ENCODE measurements around the gene LCE1D.

LCE1D gene

DNA sequence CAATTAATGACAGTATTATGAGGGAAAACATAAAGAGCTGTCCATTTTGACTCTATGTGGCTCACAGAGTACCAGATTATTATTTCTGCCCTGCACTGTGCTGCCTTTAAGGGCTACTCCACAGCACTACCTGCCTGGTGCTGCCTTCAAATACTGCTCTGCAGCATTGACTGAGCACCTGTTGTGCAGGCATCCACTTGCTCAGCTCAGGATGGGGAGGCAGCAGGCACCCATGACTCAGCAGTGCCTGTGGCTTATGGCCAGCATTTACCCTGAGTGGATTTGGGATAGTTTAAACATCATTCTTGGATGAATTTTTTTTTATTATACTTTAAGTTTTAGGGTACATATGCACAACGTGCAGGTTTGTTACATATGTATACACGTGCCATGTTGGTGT, 39.6 kb upstream of the LCE1D start:
- Histone ChIP-seq H2BK5ac (ENCODE audit: low read depth, low read length, poor library complexity, severe bottlenecking) (no peak overlapping the region), H3K4me2 (ENCODE audit: low read length, poor library complexity, severe bottlenecking) (no peak overlapping the region), H3K4me1 (ENCODE audit: control insufficient read depth, insufficient read depth, low read depth, low read length) (no peaks in the 10 kb centered on the region), H3K27ac (ENCODE audit: low read length, poor library complexity, severe bottlenecking) (no peak overlapping the region), H3K9ac (ENCODE audit: low read length) (no peak overlapping the region), H3K79me1 (replicated peaks; ENCODE audit: low read length, poor library complexity, severe bottlenecking) (no peaks in the 10 kb centered on the region), H2AFZ (ENCODE audit: low read depth, low read length) (no peak overlapping the region), H3K36me3 (ENCODE audit: control insufficient read depth in 1 of 2, insufficient read depth in 2 of 2, low read depth in 1 of 2, low read length in 2 of 2) (no peaks in the 10 kb centered on the region), H2BK15ac (ENCODE audit: low read depth, poor library complexity, severe bottlenecking) (no peak overlapping the region), H3K4ac (ENCODE audit: low read depth in 1 of 2, low read length in 2 of 2) (no peak overlapping the region), H3K18ac (ENCODE audit: low read depth in 1 of 2, low read length in 2 of 2) (no peak overlapping the region), H3K14ac (ENCODE audit: low read length in 2 of 2) (no peak overlapping the region), H2BK120ac (ENCODE audit: low read depth, low read length) (no peak overlapping the region), H3K23ac (ENCODE audit: low read length in 2 of 2) (no peak overlapping the region), H3K27me3 (ENCODE audit: control insufficient read depth in 1 of 2, insufficient read depth in 1 of 2, low read length in 2 of 2) (no peaks in the 10 kb centered on the region), H3K9me3 (ENCODE audit: control insufficient read depth, low read length) (no peaks in the 10 kb centered on the region), H2AK5ac (ENCODE audit: low read length, severe bottlenecking) (no peak overlapping the region), H3K4me3 (ENCODE audit: insufficient read depth in 1 of 2, low read depth in 1 of 2, low read length in 2 of 2) (no peak overlapping the region), H4K91ac (ENCODE audit: low read length) (no peak overlapping the region), H2BK12ac (ENCODE audit: low read length in 2 of 2) (no peak overlapping the region), H4K8ac (ENCODE audit: low read length) (no peak overlapping the region)
- WGBS, result 33% methylated on average over 1 of the region's 2 CpGs
- DNase-seq, result no peak

DNA sequence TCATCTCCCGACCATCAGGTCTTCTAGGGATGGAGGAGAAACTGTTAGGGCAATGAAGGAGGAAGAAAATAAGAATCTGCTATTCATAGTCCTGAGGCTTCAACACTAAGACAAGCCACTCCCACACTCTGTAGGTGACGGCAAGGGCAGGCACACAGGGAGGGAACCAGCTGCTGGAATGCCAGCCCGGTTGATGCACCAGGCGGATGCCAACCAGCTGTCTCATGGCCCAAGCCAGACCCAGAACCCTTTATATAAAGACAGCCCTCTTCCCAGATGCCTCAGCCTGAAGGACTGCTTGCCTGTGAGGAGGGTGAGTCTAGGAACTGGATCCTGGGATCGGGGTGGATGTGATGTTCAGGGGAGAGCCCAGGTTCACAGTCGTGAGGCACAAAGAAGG, 38.8 kb upstream of the LCE1D start, which contains the start of gene KPRP:
Gene KPRP, plus strand, starts transcription at position 279 of the 400 bp plus-strand sequence. CDS start 1,564 bp downstream, outside the sequence.
- Histone ChIP-seq H2BK120ac (ENCODE audit: low read depth, low read length) (no peak within 1 kb of the TSS), H4K8ac (ENCODE audit: low read length) (no peak within 1 kb of the TSS), H3K4me3 (ENCODE audit: insufficient read depth in 1 of 2, low read depth in 1 of 2, low read length in 2 of 2) (no peak within 1 kb of the TSS), H3K14ac (ENCODE audit: low read length in 2 of 2) (no peak within 1 kb of the TSS), H2BK12ac (ENCODE audit: low read length in 2 of 2) (no peak within 1 kb of the TSS), H3K9me3 (ENCODE audit: control insufficient read depth, low read length) (no peaks in the 10 kb centered on the region), H3K27ac (ENCODE audit: low read length, poor library complexity, severe bottlenecking) (no peak within 1 kb of the TSS), H3K18ac (ENCODE audit: low read depth in 1 of 2, low read length in 2 of 2) (no peak within 1 kb of the TSS), H3K9ac (ENCODE audit: low read length) (no peak within 1 kb of the TSS), H3K36me3 (ENCODE audit: control insufficient read depth in 1 of 2, insufficient read depth in 2 of 2, low read depth in 1 of 2, low read length in 2 of 2) (no peaks in the 10 kb centered on the region), H4K91ac (ENCODE audit: low read length) (no peak within 1 kb of the TSS), H2AFZ (ENCODE audit: low read depth, low read length) (no peak within 1 kb of the TSS), H3K4me2 (ENCODE audit: low read length, poor library complexity, severe bottlenecking) (no peak within 1 kb of the TSS), H3K23ac (ENCODE audit: low read length in 2 of 2) (no peak within 1 kb of the TSS), H3K4me1 (ENCODE audit: control insufficient read depth, insufficient read depth, low read depth, low read length) (no peaks in the 10 kb centered on the region), H2AK5ac (ENCODE audit: low read length, severe bottlenecking) (no peak within 1 kb of the TSS), H3K4ac (ENCODE audit: low read depth in 1 of 2, low read length in 2 of 2) (no peak within 1 kb of the TSS), H3K27me3 (ENCODE audit: control insufficient read depth in 1 of 2, insufficient read depth in 1 of 2, low read length in 2 of 2) (no peaks in the 10 kb centered on the region), H2BK15ac (ENCODE audit: low read depth, poor library complexity, severe bottlenecking) (no peak within 1 kb of the TSS), H2BK5ac (ENCODE audit: low read depth, low read length, poor library complexity, severe bottlenecking) (no peak within 1 kb of the TSS), H3K79me1 (replicated peaks; ENCODE audit: low read length, poor library complexity, severe bottlenecking) (no peaks in the 10 kb centered on the region)
- no peak for DNase-seq
- WGBS, result 82% methylated on average over 3 of the region's 6 CpGs

DNA sequence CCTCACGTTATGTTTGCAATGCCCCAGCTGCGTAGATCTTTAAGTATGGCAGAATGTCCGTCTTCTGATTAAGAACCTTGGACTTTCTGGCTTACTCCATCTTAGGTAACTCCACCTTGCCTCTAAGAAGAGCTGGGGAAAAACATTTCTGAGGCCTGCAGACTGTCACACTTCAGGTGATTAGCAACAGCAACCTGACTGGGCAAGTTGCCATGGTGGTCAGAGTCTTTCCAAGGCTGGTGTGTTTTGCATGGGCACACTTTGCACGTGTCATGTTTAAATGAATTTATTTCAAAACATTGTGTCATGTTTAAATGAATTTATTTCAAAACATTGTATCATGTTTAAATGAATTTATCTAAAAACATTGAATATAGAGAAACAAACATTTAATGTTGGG, 37.9 kb upstream of the LCE1D start:
- H3K4ac ChIP-seq (ENCODE audit: low read depth in 1 of 2, low read length in 2 of 2), result no peak overlapping the region
- 56% methylated on average over 3 of the region's 4 CpGs for WGBS
- no peak overlapping the region for H2BK120ac ChIP-seq (ENCODE audit: low read depth, low read length)
- H3K9ac ChIP-seq (ENCODE audit: low read length), result no peak overlapping the region
- H4K8ac ChIP-seq (ENCODE audit: low read length), result no peak overlapping the region
- no peak overlapping the region for H2AK5ac ChIP-seq (ENCODE audit: low read length, severe bottlenecking)
- H3K18ac ChIP-seq (ENCODE audit: low read depth in 1 of 2, low read length in 2 of 2), result no peak overlapping the region
- H3K79me1 ChIP-seq (replicated peaks; ENCODE audit: low read length, poor library complexity, severe bottlenecking), result no peaks in the 10 kb centered on the region
- no peak overlapping the region for H2AFZ ChIP-seq (ENCODE audit: low read depth, low read length)
- no peaks in the 10 kb centered on the region for H3K9me3 ChIP-seq (ENCODE audit: control insufficient read depth, low read length)
- H2BK12ac ChIP-seq (ENCODE audit: low read length in 2 of 2), result no peak overlapping the region
- H3K23ac ChIP-seq (ENCODE audit: low read length in 2 of 2), result no peak overlapping the region
- H3K27me3 ChIP-seq (ENCODE audit: control insufficient read depth in 1 of 2, insufficient read depth in 1 of 2, low read length in 2 of 2), result no peaks in the 10 kb centered on the region
- H3K4me1 ChIP-seq (ENCODE audit: control insufficient read depth, insufficient read depth, low read depth, low read length), result no peaks in the 10 kb centered on the region
- no peaks in the 10 kb centered on the region for H3K36me3 ChIP-seq (ENCODE audit: control insufficient read depth in 1 of 2, insufficient read depth in 2 of 2, low read depth in 1 of 2, low read length in 2 of 2)
- no peak overlapping the region for H4K91ac ChIP-seq (ENCODE audit: low read length)
- H2BK15ac ChIP-seq (ENCODE audit: low read depth, poor library complexity, severe bottlenecking), result no peak overlapping the region
- no peak overlapping the region for H3K4me3 ChIP-seq (ENCODE audit: insufficient read depth in 1 of 2, low read depth in 1 of 2, low read length in 2 of 2)
- no peak overlapping the region for H3K27ac ChIP-seq (ENCODE audit: low read length, poor library complexity, severe bottlenecking)
- DNase-seq, result no peak
- H3K14ac ChIP-seq (ENCODE audit: low read length in 2 of 2), result no peak overlapping the region
- H2BK5ac ChIP-seq (ENCODE audit: low read depth, low read length, poor library complexity, severe bottlenecking), result no peak overlapping the region
- H3K4me2 ChIP-seq (ENCODE audit: low read length, poor library complexity, severe bottlenecking), result no peak overlapping the region

DNA sequence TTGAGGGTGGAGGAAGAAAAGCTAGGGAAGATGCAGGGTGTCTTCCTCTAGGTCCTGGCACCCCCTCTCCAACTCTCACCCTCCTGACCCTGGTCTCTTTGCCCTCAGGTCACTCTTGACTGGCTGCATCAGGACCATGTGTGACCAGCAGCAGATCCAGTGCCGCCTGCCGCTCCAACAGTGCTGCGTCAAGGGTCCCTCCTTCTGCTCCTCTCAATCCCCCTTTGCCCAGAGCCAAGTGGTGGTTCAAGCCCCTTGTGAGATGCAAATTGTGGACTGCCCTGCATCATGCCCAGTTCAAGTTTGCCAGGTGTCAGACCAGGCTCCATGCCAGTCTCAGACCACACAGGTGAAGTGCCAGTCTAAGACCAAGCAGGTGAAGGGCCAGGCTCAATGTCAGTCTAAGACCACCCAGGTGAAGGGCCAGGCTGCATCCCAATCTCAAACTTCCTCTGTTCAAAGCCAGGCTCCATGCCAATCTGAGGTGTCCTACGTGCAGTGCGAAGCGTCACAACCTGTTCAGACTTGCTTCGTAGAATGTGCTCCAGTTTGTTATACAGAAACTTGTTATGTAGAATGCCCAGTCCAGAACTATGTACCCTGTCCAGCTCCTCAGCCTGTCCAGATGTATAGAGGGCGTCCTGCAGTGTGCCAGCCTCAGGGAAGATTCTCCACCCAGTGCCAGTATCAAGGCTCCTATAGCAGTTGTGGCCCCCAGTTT, 36.9 kb upstream of the LCE1D start:
- no peak overlapping the region for H3K23ac ChIP-seq (ENCODE audit: low read length in 2 of 2)
- no peak overlapping the region for H3K4me3 ChIP-seq (ENCODE audit: insufficient read depth in 1 of 2, low read depth in 1 of 2, low read length in 2 of 2)
- no peak overlapping the region for H2AK5ac ChIP-seq (ENCODE audit: low read length, severe bottlenecking)
- H3K36me3 ChIP-seq (ENCODE audit: control insufficient read depth in 1 of 2, insufficient read depth in 2 of 2, low read depth in 1 of 2, low read length in 2 of 2), result no peaks in the 10 kb centered on the region
- H2BK5ac ChIP-seq (ENCODE audit: low read depth, low read length, poor library complexity, severe bottlenecking), result no peak overlapping the region
- no peak overlapping the region for H2BK15ac ChIP-seq (ENCODE audit: low read depth, poor library complexity, severe bottlenecking)
- no peak overlapping the region for H3K4ac ChIP-seq (ENCODE audit: low read depth in 1 of 2, low read length in 2 of 2)
- no peak overlapping the region for H2BK120ac ChIP-seq (ENCODE audit: low read depth, low read length)
- no peak overlapping the region for H3K18ac ChIP-seq (ENCODE audit: low read depth in 1 of 2, low read length in 2 of 2)
- H3K9me3 ChIP-seq (ENCODE audit: control insufficient read depth, low read length), result no peaks in the 10 kb centered on the region
- H3K4me1 ChIP-seq (ENCODE audit: control insufficient read depth, insufficient read depth, low read depth, low read length), result no peaks in the 10 kb centered on the region
- H2AFZ ChIP-seq (ENCODE audit: low read depth, low read length), result no peak overlapping the region
- no peak overlapping the region for H3K4me2 ChIP-seq (ENCODE audit: low read length, poor library complexity, severe bottlenecking)
- no peak for DNase-seq
- no peak overlapping the region for H3K14ac ChIP-seq (ENCODE audit: low read length in 2 of 2)
- no peak overlapping the region for H4K91ac ChIP-seq (ENCODE audit: low read length)
- H2BK12ac ChIP-seq (ENCODE audit: low read length in 2 of 2), result no peak overlapping the region
- H3K79me1 ChIP-seq (replicated peaks; ENCODE audit: low read length, poor library complexity, severe bottlenecking), result no peaks in the 10 kb centered on the region
- H3K27ac ChIP-seq (ENCODE audit: low read length, poor library complexity, severe bottlenecking), result no peak overlapping the region
- no peak overlapping the region for H4K8ac ChIP-seq (ENCODE audit: low read length)
- no peak overlapping the region for H3K9ac ChIP-seq (ENCODE audit: low read length)
- 76% methylated on average over 8 of the region's 8 CpGs for WGBS
- H3K27me3 ChIP-seq (ENCODE audit: control insufficient read depth in 1 of 2, insufficient read depth in 1 of 2, low read length in 2 of 2), result no peaks in the 10 kb centered on the region
